NCI-H69 (cell line): ENCODE measurements around the gene MORC4.

ENCODE experiments used
- DNase-seq: peaks from one replicate; lab custom pipeline; 2025; lab: John Stamatoyannopoulos, UW

MORC4 gene

GRCh38 chrX:106906361-106906760 lies 93.7 kb downstream of the MORC4 start:
- no peak for DNase-seq

GRCh38 chrX:106905064-106905708 lies 94.8 kb downstream of the MORC4 start:
- DNase-seq, result no peak

GRCh38 chrX:106903856-106904528 lies 96.0 kb downstream of the MORC4 start:
- DNase-seq, result no peak

- DNase-seq, result peak; percentile 64
These were observed 96.7 kb downstream of the MORC4 start, which contains the start of gene RIPPLY1 for GRCh38 chrX:106903291-106903824. TSS of gene RIPPLY1 (minus strand) at chrX:106903341. CDS start at chrX:106903287, 54 bp downstream.

GRCh38 chrX:106902684-106903083 lies 97.3 kb downstream of the MORC4 start:
- no peak for DNase-seq

- DNase-seq, result no peak
These were observed 98.2 kb downstream of the MORC4 start for GRCh38 chrX:106901781-106902219.

- no peak for DNase-seq
These were observed 98.7 kb downstream of the MORC4 start for GRCh38 chrX:106901341-106901740.

GRCh38 chrX:106899841-106900240 lies 100.2 kb downstream of the MORC4 start:
- DNase-seq, result no peak

GRCh38 chrX:106899276-106899675 lies 100.7 kb downstream of the MORC4 start:
- DNase-seq, result no peak

- DNase-seq, result peak; percentile 65
These were observed 101.5 kb downstream of the MORC4 start for GRCh38 chrX:106898462-106898861.

GRCh38 chrX:106897259-106897658 lies 102.8 kb downstream of the MORC4 start:
- DNase-seq, result no peak

- DNase-seq, result no peak
These were observed 105.0 kb downstream of the MORC4 start for GRCh38 chrX:106894978-106895452.

GRCh38 chrX:106894392-106894909 lies 105.6 kb downstream of the MORC4 start:
- DNase-seq, result peak; percentile 72

GRCh38 chrX:106891762-106892460 lies 108.1 kb downstream of the MORC4 start:
- peak; percentile 1 for DNase-seq
